Measurements from ENCODE around the gene CTBP1.

CTBP1 gene

DNA sequence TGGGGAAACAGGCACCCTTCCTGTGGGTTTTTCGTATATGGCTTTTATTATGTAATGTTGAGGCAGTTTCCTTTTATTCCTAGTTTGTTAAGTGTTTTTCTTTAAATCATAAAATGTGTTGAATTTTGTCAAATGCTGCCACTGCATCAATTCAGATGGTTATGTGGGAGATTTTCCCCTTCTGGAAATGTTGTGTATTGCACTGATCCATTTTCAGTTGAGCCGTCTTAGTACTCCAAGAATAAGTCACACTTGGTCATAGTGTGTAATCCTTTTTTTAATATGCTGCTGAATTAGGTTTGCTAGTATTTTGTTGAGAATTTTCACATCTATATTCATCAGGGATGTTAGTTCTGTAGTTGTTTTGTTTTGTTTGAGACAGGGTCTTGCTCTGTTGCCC lies 9.5 kb upstream of the CTBP1 start:
- no peaks in the 10 kb centered on the region for H3K9me3 ChIP-seq (ENCODE audit: low read length)
- H3K79me2 ChIP-seq (ENCODE audit: insufficient read depth, low read length): no peaks in the 10 kb centered on the region
- no peak for TF ChIP-seq EZH2 (IDR thresholded peaks at IDR 0.05; ENCODE audit: borderline replicate concordance, low read length)
- TF ChIP-seq, protein P1, sequence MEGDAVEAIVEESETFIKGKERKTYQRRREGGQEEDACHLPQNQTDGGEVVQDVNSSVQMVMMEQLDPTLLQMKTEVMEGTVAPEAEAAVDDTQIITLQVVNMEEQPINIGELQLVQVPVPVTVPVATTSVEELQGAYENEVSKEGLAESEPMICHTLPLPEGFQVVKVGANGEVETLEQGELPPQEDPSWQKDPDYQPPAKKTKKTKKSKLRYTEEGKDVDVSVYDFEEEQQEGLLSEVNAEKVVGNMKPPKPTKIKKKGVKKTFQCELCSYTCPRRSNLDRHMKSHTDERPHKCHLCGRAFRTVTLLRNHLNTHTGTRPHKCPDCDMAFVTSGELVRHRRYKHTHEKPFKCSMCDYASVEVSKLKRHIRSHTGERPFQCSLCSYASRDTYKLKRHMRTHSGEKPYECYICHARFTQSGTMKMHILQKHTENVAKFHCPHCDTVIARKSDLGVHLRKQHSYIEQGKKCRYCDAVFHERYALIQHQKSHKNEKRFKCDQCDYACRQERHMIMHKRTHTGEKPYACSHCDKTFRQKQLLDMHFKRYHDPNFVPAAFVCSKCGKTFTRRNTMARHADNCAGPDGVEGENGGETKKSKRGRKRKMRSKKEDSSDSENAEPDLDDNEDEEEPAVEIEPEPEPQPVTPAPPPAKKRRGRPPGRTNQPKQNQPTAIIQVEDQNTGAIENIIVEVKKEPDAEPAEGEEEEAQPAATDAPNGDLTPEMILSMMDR (IDR thresholded peaks at IDR 0.05; ENCODE audit: low read length): no peak

DNA sequence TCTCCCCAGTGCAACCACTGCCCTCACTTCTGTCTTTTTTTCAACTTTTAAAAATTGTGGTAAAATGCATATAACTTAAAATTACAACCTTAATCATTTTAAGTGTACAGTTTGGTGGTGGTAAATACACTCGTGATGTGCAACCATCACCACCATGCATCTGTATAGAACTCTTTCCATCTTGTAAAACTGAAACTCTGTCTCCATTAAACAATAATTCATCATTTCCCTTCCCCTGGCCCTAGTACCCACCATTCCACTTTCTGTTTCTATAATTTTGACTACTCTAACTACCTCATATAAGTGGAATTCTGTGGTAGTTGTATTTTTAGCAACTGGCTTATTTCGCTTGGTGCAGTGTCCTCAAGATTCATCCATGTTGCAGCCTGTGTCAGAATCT lies 6.8 kb upstream of the CTBP1 start:
- no peaks in the 10 kb centered on the region for H3K9me2 ChIP-seq (ENCODE audit: low read depth, low read length)
- H3K27me3 ChIP-seq (ENCODE audit: insufficient read depth, low read length): no peaks in the 10 kb centered on the region
- no peaks in the 10 kb centered on the region for H3F3A ChIP-seq (ENCODE audit: insufficient read depth, low read length)
- no peak overlapping the region for H2AFZ ChIP-seq (ENCODE audit: low read length)
- H3K4me2 ChIP-seq (ENCODE audit: low read length): no peak overlapping the region
- H3K4me1 ChIP-seq (ENCODE audit: insufficient read depth, low read length, severe bottlenecking): no peaks in the 10 kb centered on the region
- no peaks in the 10 kb centered on the region for H3K9me3 ChIP-seq (ENCODE audit: low read length)
- H4K20me1 ChIP-seq (ENCODE audit: insufficient read depth, low read length): no peaks in the 10 kb centered on the region
- no peak for TF ChIP-seq EZH2 (IDR thresholded peaks at IDR 0.05; ENCODE audit: borderline replicate concordance, low read length)
- TF ChIP-seq, protein P1 (IDR thresholded peaks at IDR 0.05; ENCODE audit: low read length): no peak
- no peak overlapping the region for H3K9ac ChIP-seq (ENCODE audit: low read length)
- H3K36me3 ChIP-seq (ENCODE audit: insufficient read depth, low read length): peaks cover 12% of the 10 kb centered on the region
- H3K4me3 ChIP-seq (ENCODE audit: low read depth, low read length, poor library complexity, severe bottlenecking): no peak overlapping the region
- no peaks in the 10 kb centered on the region for H3K79me2 ChIP-seq (ENCODE audit: insufficient read depth, low read length)
- no peak overlapping the region for H3K27ac ChIP-seq (ENCODE audit: low read depth, low read length, poor library complexity, severe bottlenecking)

More for the DNA sequence above, 9.5 kb upstream of the CTBP1 start:
- H3K36me3 ChIP-seq (ENCODE audit: insufficient read depth, low read length): no peaks in the 10 kb centered on the region; the same call in 1 of the 2 replicates
- H3K27ac ChIP-seq (ENCODE audit: low read depth, low read length, poor library complexity, severe bottlenecking): no peak overlapping the region
- no peaks in the 10 kb centered on the region for H4K20me1 ChIP-seq (ENCODE audit: insufficient read depth, low read length)
- H3K4me2 ChIP-seq (ENCODE audit: low read length): no peak overlapping the region
- no peaks in the 10 kb centered on the region for H3F3A ChIP-seq (ENCODE audit: insufficient read depth, low read length)
- no peak overlapping the region for H2AFZ ChIP-seq (ENCODE audit: low read length)
- H3K9me2 ChIP-seq (ENCODE audit: low read depth, low read length): no peaks in the 10 kb centered on the region
- no peak overlapping the region for H3K4me3 ChIP-seq (ENCODE audit: low read depth, low read length, poor library complexity, severe bottlenecking)
- no peaks in the 10 kb centered on the region for H3K4me1 ChIP-seq (ENCODE audit: insufficient read depth, low read length, severe bottlenecking)
- no peaks in the 10 kb centered on the region for H3K27me3 ChIP-seq (ENCODE audit: insufficient read depth, low read length)
- H3K9ac ChIP-seq (ENCODE audit: low read length): no peak overlapping the region

DNA sequence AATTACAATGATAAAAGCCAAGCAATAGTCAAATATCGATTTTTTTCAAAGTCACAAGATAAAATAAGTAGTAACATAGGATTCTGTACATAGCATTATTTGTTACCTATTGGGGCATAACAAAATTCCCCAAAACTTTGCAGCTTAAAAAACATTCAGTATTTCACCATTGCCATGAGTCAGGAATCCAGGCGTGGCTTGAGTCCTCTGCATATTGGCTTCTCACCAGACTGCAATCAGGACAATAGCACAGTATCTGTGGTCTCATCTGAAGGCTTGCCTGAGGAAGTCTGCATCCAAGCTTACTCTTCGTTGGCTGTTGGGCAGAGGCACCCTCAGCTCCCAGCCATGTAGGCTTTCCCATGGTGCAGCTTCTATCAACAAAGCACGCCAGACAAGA lies 6.2 kb upstream of the CTBP1 start:
- Histone ChIP-seq H3K4me3 (ENCODE audit: low read depth, low read length, poor library complexity, severe bottlenecking) (no peak overlapping the region), H3K4me2 (ENCODE audit: low read length) (no peak overlapping the region), H3K4me1 (ENCODE audit: insufficient read depth, low read length, severe bottlenecking) (peaks cover 2% of the 10 kb centered on the region), H3K9me3 (ENCODE audit: low read length) (no peaks in the 10 kb centered on the region), H3K79me2 (ENCODE audit: insufficient read depth, low read length) (no peaks in the 10 kb centered on the region), H3K27me3 (ENCODE audit: insufficient read depth, low read length) (no peaks in the 10 kb centered on the region), H3F3A (ENCODE audit: insufficient read depth, low read length) (no peaks in the 10 kb centered on the region), H2AFZ (ENCODE audit: low read length) (no peak overlapping the region), H3K9ac (ENCODE audit: low read length) (no peak overlapping the region), H4K20me1 (ENCODE audit: insufficient read depth, low read length) (no peaks in the 10 kb centered on the region), H3K9me2 (ENCODE audit: low read depth, low read length) (no peaks in the 10 kb centered on the region), H3K36me3 (ENCODE audit: insufficient read depth, low read length) (peaks cover 16% of the 10 kb centered on the region), H3K27ac (ENCODE audit: low read depth, low read length, poor library complexity, severe bottlenecking) (no peak overlapping the region)
- no peak for TF ChIP-seq EZH2 (IDR thresholded peaks at IDR 0.05; ENCODE audit: borderline replicate concordance, low read length)
- TF ChIP-seq, protein P1 (IDR thresholded peaks at IDR 0.05; ENCODE audit: low read length): no peak

Measured in OCI-LY1 (cell line).